ENCODE measurements around the gene TBC1D10A.
A peak's percentile ranks its signal among the peaks of the same experiment; 100 is the strongest.

TBC1D10A gene

DNA sequence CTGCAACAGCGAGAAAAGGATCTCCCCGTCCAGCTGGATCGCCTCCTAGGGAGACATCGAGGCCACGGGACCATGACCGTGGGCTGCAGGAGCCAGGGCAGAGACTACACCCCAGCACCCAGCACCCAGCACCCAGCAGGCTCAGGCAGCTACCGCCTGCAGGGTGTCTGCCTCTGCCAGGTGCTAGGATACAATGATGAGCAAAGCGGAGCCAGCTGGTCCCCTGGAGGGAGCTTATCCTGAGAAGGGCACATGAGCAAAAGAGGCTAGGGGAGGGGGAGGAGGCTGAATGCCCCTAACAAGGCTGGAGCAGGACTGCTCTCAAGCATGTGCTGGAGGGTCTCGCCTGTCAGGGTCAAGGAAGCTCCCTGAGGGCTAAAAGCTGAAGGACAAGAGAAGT, 32.7 kb downstream of the TBC1D10A start:
- no peak overlapping the region for H3K4me3 ChIP-seq (ENCODE audit: low read length)
- TF ChIP-seq, protein P1, sequence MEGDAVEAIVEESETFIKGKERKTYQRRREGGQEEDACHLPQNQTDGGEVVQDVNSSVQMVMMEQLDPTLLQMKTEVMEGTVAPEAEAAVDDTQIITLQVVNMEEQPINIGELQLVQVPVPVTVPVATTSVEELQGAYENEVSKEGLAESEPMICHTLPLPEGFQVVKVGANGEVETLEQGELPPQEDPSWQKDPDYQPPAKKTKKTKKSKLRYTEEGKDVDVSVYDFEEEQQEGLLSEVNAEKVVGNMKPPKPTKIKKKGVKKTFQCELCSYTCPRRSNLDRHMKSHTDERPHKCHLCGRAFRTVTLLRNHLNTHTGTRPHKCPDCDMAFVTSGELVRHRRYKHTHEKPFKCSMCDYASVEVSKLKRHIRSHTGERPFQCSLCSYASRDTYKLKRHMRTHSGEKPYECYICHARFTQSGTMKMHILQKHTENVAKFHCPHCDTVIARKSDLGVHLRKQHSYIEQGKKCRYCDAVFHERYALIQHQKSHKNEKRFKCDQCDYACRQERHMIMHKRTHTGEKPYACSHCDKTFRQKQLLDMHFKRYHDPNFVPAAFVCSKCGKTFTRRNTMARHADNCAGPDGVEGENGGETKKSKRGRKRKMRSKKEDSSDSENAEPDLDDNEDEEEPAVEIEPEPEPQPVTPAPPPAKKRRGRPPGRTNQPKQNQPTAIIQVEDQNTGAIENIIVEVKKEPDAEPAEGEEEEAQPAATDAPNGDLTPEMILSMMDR (conservative IDR thresholded peaks at IDR 0.05; ENCODE audit: low read depth, low read length), result no peak
- DNase-seq (ENCODE audit: low read depth), result no peak

- TF ChIP-seq, protein P1 (conservative IDR thresholded peaks at IDR 0.05; ENCODE audit: low read depth, low read length), result no peak
- no peak overlapping the region for H3K4me3 ChIP-seq (ENCODE audit: low read length)
- no peak for DNase-seq (ENCODE audit: low read depth)
Measured at GRCh38 chr22:30293026-30293425, 33.7 kb downstream of the TBC1D10A start.

DNA sequence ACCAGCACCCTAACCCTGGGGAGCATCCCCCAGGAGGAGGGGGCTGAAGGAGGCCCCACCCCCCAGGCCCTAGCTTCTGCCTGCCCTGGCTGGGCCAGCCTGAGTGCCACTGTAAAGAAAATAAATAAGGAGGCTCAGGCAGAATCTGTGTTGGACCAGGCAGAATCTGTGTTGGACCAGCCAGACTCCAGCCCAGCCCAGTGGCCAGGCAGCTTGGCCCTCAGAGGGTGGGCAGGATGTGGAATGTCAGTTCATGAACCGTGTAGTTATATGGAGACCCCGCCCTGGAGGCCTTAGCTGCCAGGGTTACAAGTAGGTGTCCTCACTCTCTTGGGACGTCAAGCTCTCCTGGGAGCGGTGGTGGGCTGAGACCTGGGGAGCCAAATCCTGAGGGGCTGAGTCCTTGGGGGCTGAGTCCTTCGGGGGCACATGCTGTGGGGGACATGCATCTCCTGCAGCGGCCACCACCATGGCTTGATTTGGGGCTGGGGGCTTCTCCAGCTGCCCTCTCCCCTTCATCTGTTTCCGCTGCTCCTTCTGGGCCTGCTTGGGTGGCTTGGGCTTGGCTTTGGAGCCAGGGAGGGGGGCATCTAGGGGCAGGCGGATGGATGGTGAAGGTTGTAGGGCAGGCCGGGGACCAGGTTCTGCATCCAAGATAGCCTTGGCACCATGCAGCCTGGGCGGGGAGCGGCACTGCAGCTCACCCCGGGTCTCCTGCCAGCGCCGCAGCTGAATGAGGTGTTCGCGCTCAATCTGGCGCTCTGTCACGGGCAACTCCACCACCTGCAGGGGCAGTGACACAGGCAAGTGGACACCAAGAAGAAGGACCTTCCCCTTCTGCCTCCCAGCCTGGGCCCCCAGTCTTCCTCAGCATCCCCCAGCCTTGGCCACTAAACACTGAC, 34.4 kb downstream of the TBC1D10A start:
- H3K4me3 ChIP-seq (ENCODE audit: low read length), result no peak overlapping the region
- TF ChIP-seq, protein P1 (conservative IDR thresholded peaks at IDR 0.05; ENCODE audit: low read depth, low read length), result no peak
- DNase-seq (ENCODE audit: low read depth), result no peak

DNA sequence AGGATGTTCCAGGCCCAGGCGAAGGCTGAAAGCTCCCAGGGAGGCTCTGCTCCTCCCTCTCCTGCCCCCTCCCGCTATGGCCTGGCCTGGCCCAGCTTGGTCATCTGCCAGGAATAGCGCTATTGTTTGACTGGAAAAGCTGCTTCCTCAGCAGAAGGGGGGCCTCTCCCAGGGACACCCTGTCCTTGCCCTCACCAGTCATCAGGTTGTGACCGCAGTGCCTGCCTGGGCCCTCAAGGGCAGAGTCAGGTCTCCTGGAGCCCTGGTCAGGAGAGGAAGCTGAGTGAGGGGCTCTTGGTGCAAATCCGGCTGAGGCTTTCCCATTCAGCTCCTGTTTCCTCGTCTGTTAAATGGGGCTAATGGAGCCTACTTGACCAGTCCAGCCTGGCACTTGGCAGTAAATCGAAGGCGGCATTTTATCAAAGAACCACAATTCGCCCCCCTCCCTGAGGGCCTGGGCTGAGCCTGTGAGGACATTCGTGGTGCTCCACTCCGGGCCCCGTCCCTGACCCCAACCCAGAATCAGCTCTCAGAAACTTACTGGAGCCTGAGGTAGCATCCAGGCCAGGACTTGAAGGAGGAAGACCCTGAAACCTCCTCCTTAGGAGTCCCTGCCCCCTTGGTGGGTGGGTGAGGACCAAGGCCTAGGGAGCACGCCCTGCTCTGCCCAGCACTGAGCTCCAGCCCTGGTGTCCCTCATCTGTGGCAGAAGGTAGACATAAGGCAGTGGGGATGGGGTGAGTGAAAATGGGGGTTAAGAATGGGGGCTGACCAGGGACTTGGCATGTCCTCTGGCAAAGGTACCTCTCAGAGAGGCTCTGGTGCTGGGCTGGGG, 35.5 kb downstream of the TBC1D10A start:
- no peak overlapping the region for H3K4me3 ChIP-seq (ENCODE audit: low read length)
- TF ChIP-seq, protein P1 (conservative IDR thresholded peaks at IDR 0.05; ENCODE audit: low read depth, low read length), result no peak
- no peak for DNase-seq (ENCODE audit: low read depth)

- TF ChIP-seq, protein P1 (conservative IDR thresholded peaks at IDR 0.05; ENCODE audit: low read depth, low read length), result no peak
- H3K4me3 ChIP-seq (ENCODE audit: low read length), result no peak overlapping the region
- no peak for DNase-seq (ENCODE audit: low read depth)
Measured at GRCh38 chr22:30290342-30291057, 36.2 kb downstream of the TBC1D10A start.

GRCh38 chr22:30289980-30290313, 36.8 kb downstream of the TBC1D10A start:
- no peak for DNase-seq (ENCODE audit: low read depth)
- H3K4me3 ChIP-seq (ENCODE audit: low read length), result peak overlapping the region; percentile 46
- TF ChIP-seq, protein P1 (conservative IDR thresholded peaks at IDR 0.05; ENCODE audit: low read depth, low read length), result no peak

Data from retinal pigment epithelial cell (primary cell).